Measurements from ENCODE around the gene MRPS27. TPM values are rescaled to one million over a fixed set of nuclear protein-coding genes. Genes with fewer than 3 reads are reported as not detected.

MRPS27 gene
- total and polyA plus RNA-seq, 9 of the 15 experiments (the other 6 are each of a cell fraction or from before 2014, with no cell fraction given): 73.6 to 144 (median 106) TPM

GRCh38 chr5:72364171-72364570, 44.1 kb upstream of the MRPS27 start (continued):
- no peak for TF ChIP-seq ZNF445 (CRISPR knock-in tag; IDR thresholded peaks at IDR 0.05; ENCODE audit: low read depth)
- no peak for TF ChIP-seq BRF1 (IDR thresholded peaks at IDR 0.05; ENCODE audit: borderline replicate concordance, extremely low read depth, insufficient read length)
- no peak for TF ChIP-seq SNIP1 (IDR thresholded peaks at IDR 0.05; ENCODE audit: low read depth)
- no peak for TF ChIP-seq TAL1 (IDR thresholded peaks at IDR 0.05)
- no peak for TF ChIP-seq SREBF1 (IDR thresholded peaks at IDR 0.05; ENCODE audit: borderline replicate concordance, low read depth, low read length)

DNA sequence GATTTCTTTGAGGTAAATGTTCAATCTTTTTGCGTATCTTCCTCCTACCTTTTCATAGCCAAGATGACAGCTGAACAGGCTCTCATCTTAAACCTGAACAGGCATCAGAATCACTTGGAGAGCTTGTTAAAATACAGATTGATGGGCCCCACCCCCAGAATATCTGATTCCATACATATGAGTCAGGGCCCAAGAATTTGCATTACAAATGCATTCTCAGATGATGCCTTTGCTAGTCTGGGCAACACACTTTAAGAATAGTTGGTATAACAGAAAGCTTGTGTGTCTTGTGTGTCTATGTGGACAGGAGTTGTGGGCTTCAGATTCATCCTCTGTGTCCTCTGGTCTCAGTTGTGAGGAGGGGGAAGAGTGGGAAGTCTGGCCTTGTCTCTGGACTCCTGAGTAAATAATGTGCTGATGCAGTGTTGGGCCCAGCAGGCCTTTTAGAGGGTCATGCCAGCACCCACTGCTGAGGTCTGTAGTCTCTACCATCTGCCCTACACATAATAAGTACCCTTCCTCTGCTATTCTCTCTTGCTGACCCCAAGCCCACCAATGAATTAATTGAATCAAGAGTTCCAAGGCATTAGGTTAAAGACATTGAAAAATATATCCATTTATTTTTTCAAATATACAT, 43.2 kb upstream of the MRPS27 start:
- H2AFZ ChIP-seq (ENCODE audit: low read depth, low read length): no peak overlapping the region
- POLR2A ChIA-PET: no interaction called here
- H3K4me3 ChIP-seq: no peak overlapping the region
- CTCF ChIA-PET (ENCODE audit: low intra/inter-chr PET ratio): no interaction called here
- in situ Hi-C loops (cut with MboI): no loop called here
- H3K36me3 ChIP-seq (ENCODE audit: control insufficient read depth, insufficient read depth, low read length): peaks cover 49% of the 10 kb centered on the region
- H3K9ac ChIP-seq (ENCODE audit: insufficient read depth in 1 of 2, low read depth in 2 of 2, low read length in 2 of 2): no peak overlapping the region
- 78% methylated on average over 1 of the region's 1 CpG for WGBS (ENCODE audit: insufficient coverage, low coverage, missing lambda C conversion rate)
- no peaks in the 10 kb centered on the region for H3K27me3 ChIP-seq (ENCODE audit: control insufficient read depth in 2 of 2, insufficient read depth in 2 of 2, low read length in 2 of 2)
- ATAC-seq: no peak
- no peaks in the 10 kb centered on the region for H3K79me2 ChIP-seq (ENCODE audit: control insufficient read depth, insufficient read depth, low read length)
- no peak for FAIRE-seq
- H3K4me1 ChIP-seq (replicated peaks in 1 of 2; ENCODE audit: control insufficient read depth in 2 of 2, insufficient read depth in 2 of 2, low read length in 2 of 2): no peaks in the 10 kb centered on the region; a peak in 1 of 5 replicates
- intact Hi-C loops (cut with micrococcal nuclease): no loop called here
- H3K9me3 ChIP-seq (replicated peaks; ENCODE audit: control insufficient read depth, insufficient read depth, low read depth, low read length): no peaks in the 10 kb centered on the region
- BruUV-seq (replicated peaks): no TSS peak
- no peak for DNase-seq (ENCODE audit: extremely low read depth in 1 of 4, low spot score in 3 of 4)
- H3K4me2 ChIP-seq (ENCODE audit: insufficient read depth, low read length): no peak overlapping the region
- H3K9me1 ChIP-seq (ENCODE audit: control insufficient read depth, insufficient read depth, low read length): no peaks in the 10 kb centered on the region
- H3K27ac ChIP-seq (ENCODE audit: extremely low read depth, low read depth, low read length): no peak overlapping the region
- H4K20me1 ChIP-seq (replicated peaks; ENCODE audit: control insufficient read depth, insufficient read depth, low read length): no peaks in the 10 kb centered on the region
- no peak for TF ChIP-seq ZSCAN32 (CRISPR knock-in tag; IDR thresholded peaks at IDR 0.05)
- TF ChIP-seq STAG1 (CRISPR knock-in tag; IDR thresholded peaks at IDR 0.05; ENCODE audit: borderline replicate concordance): no peak
- no peak for TF ChIP-seq NCOA2 (IDR thresholded peaks at IDR 0.05; ENCODE audit: partially characterized antibody in 2 of 2)
- TF ChIP-seq ZNF133 (CRISPR knock-in tag; IDR thresholded peaks at IDR 0.05): no peak
- no peak for TF ChIP-seq RBM17 (IDR thresholded peaks at IDR 0.05; ENCODE audit: borderline replicate concordance, low read depth, low read length)
- no peak for TF ChIP-seq JUN (IDR thresholded peaks at IDR 0.05; ENCODE audit: borderline replicate concordance, low read depth, low read length)
- TF ChIP-seq JUN (CRISPR knock-in tag; IDR thresholded peaks at IDR 0.05; ENCODE audit: borderline replicate concordance): no peak
- no peak for TF ChIP-seq U2AF1 (optimal IDR thresholded peaks at IDR 0.05; ENCODE audit: low read depth, low read length)
- no peak for TF ChIP-seq BCLAF1 (IDR thresholded peaks at IDR 0.05; ENCODE audit: borderline replicate concordance in 1 of 2, control insufficient read depth in 1 of 2, low read depth in 2 of 2, low read length in 1 of 2)
- no peak for TF ChIP-seq RB1 (IDR thresholded peaks at IDR 0.05; ENCODE audit: low read depth)
- TF ChIP-seq XRCC3 (IDR thresholded peaks at IDR 0.05): no peak
- TF ChIP-seq MAFK (IDR thresholded peaks at IDR 0.05; ENCODE audit: low read length): no peak
- no peak for TF ChIP-seq ZNF717 (CRISPR knock-in tag; IDR thresholded peaks at IDR 0.05)
- TF ChIP-seq SRSF7 (optimal IDR thresholded peaks at IDR 0.05; ENCODE audit: low read depth, low read length): no peak
